Occipital lobe (tissue), 2 donors: ENCODE results near the gene IGIP. TPM values are rescaled to one million over a fixed set of nuclear protein-coding genes. Genes with fewer than 3 reads are reported as not detected.

Experiments
- DNase-seq: peaks from one replicate; lab custom pipeline; 2025; lab: John Stamatoyannopoulos, UW
- total RNA-seq: library from RNA; depleted of rRNA; stranded (reverse); fragments of >200 nt; gene quantifications from one replicate; pipeline ENCODE4 v1.2.3, GENCODE V29; 2014

Gene IGIP
- total RNA-seq, 1 donor from 2014 or later, result 11.9 TPM

- DNase-seq, result no peak
These were observed 37.0 kb downstream of the IGIP start for GRCh38 chr5:140162781-140163180.

- no peak for DNase-seq
These were observed 39.6 kb downstream of the IGIP start for GRCh38 chr5:140165101-140165922.

- no peak for DNase-seq
These were observed 40.2 kb downstream of the IGIP start for GRCh38 chr5:140165923-140166270.

- no peak for DNase-seq
These were observed 41.2 kb downstream of the IGIP start for GRCh38 chr5:140166911-140167310.

- no peak for DNase-seq
These were observed 42.6 kb downstream of the IGIP start for GRCh38 chr5:140168371-140168770.

GRCh38 chr5:140169410-140169809 is 43.7 kb downstream of the IGIP start:
- DNase-seq, result no peak

- DNase-seq, result no peak
These were observed 46.7 kb downstream of the IGIP start for GRCh38 chr5:140172483-140172882.

- DNase-seq, result no peak
These were observed 48.3 kb downstream of the IGIP start for GRCh38 chr5:140174014-140174413.

GRCh38 chr5:140174465-140175366 is 49.0 kb downstream of the IGIP start, which contains the start of gene CYSTM1:
TSS of gene CYSTM1 (plus strand) at chr5:140175188. CDS start at chr5:140194466, 19,278 bp downstream.
- peak; percentile 85 for DNase-seq

GRCh38 chr5:140175367-140176030 is 49.8 kb downstream of the IGIP start:
- DNase-seq, result no peak

GRCh38 chr5:140176031-140176387 is 50.3 kb downstream of the IGIP start:
- no peak for DNase-seq

GRCh38 chr5:140178086-140178410 is 52.3 kb downstream of the IGIP start:
- DNase-seq, result no peak

- DNase-seq, result no peak
These were observed 52.9 kb downstream of the IGIP start for GRCh38 chr5:140178482-140179116.

Other genes with a start within 250 kb of the IGIP start
- 4.1 TPM for gene NRG2, start 82.6 kb upstream of the IGIP start, total RNA-seq
- gene PURA, start 11.8 kb upstream of the IGIP start, total RNA-seq, result 14.5 TPM
- gene CYSTM1, start 49.3 kb downstream of the IGIP start, total RNA-seq, result 3.9 TPM
- 36.8 TPM for gene PFDN1, start 177.2 kb downstream of the IGIP start, total RNA-seq
- gene HBEGF, start 220.7 kb downstream of the IGIP start, total RNA-seq, result 8.7 TPM
- under 0.01 TPM for gene SLC4A9, start 234.3 kb downstream of the IGIP start, total RNA-seq